Stimulated activated CD8-positive, alpha-beta memory T cell treated with anti-CD3 and anti-CD28 coated beads, Interleukin-7, amount 100 ng/mL, for 48 hours (primary cell): ENCODE results near the gene FOXL1.

Experiments
- DNase-seq, 2 donors: peaks; one replicate each; pipeline ENCODE4 v3.0.0-alpha.2; 2020; ENCODE audit warnings: low read depth in 1 of 2; ENCODE audit errors: extremely low read depth in 1 of 2

The FOXL1 gene

DNA sequence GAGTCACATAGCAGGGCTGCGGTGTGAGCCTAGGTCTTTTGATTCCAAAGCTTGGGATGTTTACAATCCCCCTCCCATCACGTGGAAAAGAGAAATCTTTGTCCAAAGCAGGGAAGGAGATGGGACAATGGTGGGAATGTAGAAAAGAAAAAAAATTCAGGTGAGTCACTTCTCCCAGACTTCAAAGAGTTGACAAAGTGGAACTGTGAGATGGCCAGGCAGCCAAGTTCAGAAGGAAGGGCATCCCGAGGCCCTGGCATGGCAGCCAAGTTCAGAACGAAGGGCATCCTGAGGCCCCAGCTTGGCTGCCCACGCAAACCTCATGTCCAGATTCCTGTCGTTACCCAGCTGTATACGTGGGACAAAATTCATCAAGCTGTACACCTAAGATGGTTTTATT lies 47.5 kb downstream of the FOXL1 start:
- no peak for DNase-seq

DNA sequence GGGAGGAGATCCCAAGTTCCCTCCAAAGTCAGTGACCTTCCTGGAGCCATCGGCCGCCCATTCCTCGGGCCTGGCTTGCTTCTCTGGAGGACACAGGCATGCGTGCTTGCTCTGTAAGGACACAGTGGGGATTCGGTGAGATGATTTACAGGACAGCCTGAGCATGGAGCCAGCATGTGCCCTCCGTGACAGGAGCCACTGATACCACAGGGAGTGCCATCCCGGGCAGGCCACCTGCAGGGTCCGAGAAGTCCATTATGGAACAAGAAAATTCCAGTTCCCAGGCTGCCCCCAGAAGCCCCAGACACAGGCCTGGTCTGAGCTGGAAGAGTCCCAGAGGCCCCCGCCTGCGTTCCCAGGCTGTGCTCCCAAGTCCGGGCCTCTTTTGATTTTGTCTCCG lies 47.9 kb downstream of the FOXL1 start:
- DNase-seq: no peak

GRCh38 chr16:86626966-86627365 lies 48.6 kb downstream of the FOXL1 start:
- no peak for DNase-seq

DNA sequence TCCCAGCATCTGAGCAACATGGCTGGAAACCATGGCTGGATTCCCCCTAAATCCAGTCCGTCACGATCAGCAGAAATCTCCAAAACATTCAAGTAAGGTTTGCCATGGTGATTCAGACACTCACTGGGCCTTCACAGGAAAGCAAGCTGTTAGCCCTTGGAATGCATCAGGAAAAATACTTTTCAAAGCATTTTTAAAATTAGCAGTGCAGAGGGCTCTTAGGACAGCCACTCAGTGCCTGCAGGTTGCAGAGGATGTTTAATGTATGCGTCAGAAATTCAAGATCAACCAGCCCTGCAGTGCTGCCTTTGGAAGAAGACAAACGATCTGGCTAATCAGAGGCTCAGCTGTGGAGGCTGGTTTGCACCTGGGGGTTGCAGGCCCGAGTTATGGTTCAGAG lies 50.3 kb downstream of the FOXL1 start:
- no peak for DNase-seq

- DNase-seq: no peak
These were observed 52.1 kb downstream of the FOXL1 start for GRCh38 chr16:86630471-86630870.

DNA sequence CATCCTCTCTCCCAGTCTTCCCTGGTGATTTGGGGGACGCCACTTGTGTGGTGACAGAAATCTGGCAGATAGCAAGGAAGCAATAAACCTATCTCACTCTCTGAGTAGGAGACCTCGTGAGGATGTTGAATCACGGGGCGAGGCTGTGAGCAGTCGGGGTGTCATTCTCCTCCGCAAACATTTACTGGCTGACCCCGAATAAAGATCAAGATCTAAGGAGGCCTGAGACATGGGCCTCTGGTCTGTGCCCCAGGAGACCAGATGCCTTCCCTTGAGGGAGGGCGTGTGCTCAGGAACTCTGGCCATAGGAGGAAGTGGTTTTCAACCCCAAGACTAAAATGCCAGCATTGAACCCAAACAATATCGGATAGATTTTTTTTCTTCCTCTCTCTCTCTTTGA lies 53.1 kb downstream of the FOXL1 start:
- DNase-seq: no peak
